NCI-H510A (cell line): ENCODE measurements around the gene ZFAND3.

Experiments
- DNase-seq: peaks from one replicate; lab custom pipeline; 2025; lab: John Stamatoyannopoulos, UW

The ZFAND3 gene

GRCh38 chr6:37798436-37799262, 20.9 kb upstream of the ZFAND3 start:
- no peak for DNase-seq

- no peak for DNase-seq
Measured at GRCh38 chr6:37799263-37799644, 20.3 kb upstream of the ZFAND3 start.

GRCh38 chr6:37800703-37801604, 18.6 kb upstream of the ZFAND3 start:
- DNase-seq, result no peak

GRCh38 chr6:37801605-37801940, 18.0 kb upstream of the ZFAND3 start:
- no peak for DNase-seq

GRCh38 chr6:37802810-37803209, 16.7 kb upstream of the ZFAND3 start:
- DNase-seq, result no peak

GRCh38 chr6:37804586-37804985, 14.9 kb upstream of the ZFAND3 start:
- no peak for DNase-seq

GRCh38 chr6:37806213-37806612, 13.3 kb upstream of the ZFAND3 start:
- no peak for DNase-seq

GRCh38 chr6:37807656-37808055, 11.9 kb upstream of the ZFAND3 start:
- peak; percentile 27 for DNase-seq

GRCh38 chr6:37809197-37809543, 10.4 kb upstream of the ZFAND3 start:
- DNase-seq, result no peak

GRCh38 chr6:37812841-37813240, 6.7 kb upstream of the ZFAND3 start:
- DNase-seq, result no peak

- no peak for DNase-seq
Measured at GRCh38 chr6:37814374-37814773, 5.2 kb upstream of the ZFAND3 start.

GRCh38 chr6:37816599-37817375, 2.7 kb upstream of the ZFAND3 start:
- DNase-seq, result no peak

GRCh38 chr6:37818536-37819176, 871 bp upstream of the ZFAND3 start:
- DNase-seq, result peak; percentile 92

- DNase-seq, result no peak
Measured at GRCh38 chr6:37819802-37820717, 533 bp downstream of the ZFAND3 start.

- DNase-seq, result no peak
Measured at GRCh38 chr6:37820718-37821079, 1.2 kb downstream of the ZFAND3 start.

GRCh38 chr6:37821446-37821845, 1.9 kb downstream of the ZFAND3 start:
- no peak for DNase-seq

- no peak for DNase-seq
Measured at GRCh38 chr6:37822851-37823682, 3.5 kb downstream of the ZFAND3 start.

GRCh38 chr6:37824170-37824569, 4.6 kb downstream of the ZFAND3 start:
- DNase-seq, result no peak

- no peak for DNase-seq
Measured at GRCh38 chr6:37826188-37826587, 6.7 kb downstream of the ZFAND3 start.

- no peak for DNase-seq
Measured at GRCh38 chr6:37826993-37827392, 7.5 kb downstream of the ZFAND3 start.
